Liver (tissue), 9 donors: ENCODE data around the gene VPS39. TPM values are rescaled to one million over a fixed set of nuclear protein-coding genes. Genes with fewer than 3 reads are reported as not detected.

Experiments used
- DNase-seq: peaks from one replicate; pipeline ENCODE4 v3.0.0-alpha.2; 2017; ENCODE audit warnings: low spot score
- H3K27ac ChIP-seq, 2 donors: one replicate each; pipeline ENCODE4 v1.7.0; 2013; ENCODE audit warnings: inconsistent platforms in 2 of 2, low read length in 2 of 2, control low read depth in 1 of 2, low read depth in 1 of 2, mild to moderate bottlenecking in 1 of 2
- H3K27me3 ChIP-seq, 4 donors: one replicate each; pipeline versions ENCODE4 v1.6.1 to v1.7.0; 2013; ENCODE audit warnings: low read length in 3 of 4, inconsistent platforms in 1 of 4, mild to moderate bottlenecking in 1 of 4, moderate library complexity in 1 of 4; ENCODE audit not compliant: control insufficient read depth in 4 of 4, insufficient read depth in 4 of 4
- H3K36me3 ChIP-seq, 4 donors: one replicate each; pipeline versions ENCODE4 v1.6.1 to v1.7.0; 2013; ENCODE audit warnings: low read length in 3 of 4, mild to moderate bottlenecking in 3 of 4, low read depth in 1 of 4, moderate library complexity in 1 of 4; ENCODE audit not compliant: control insufficient read depth in 4 of 4, insufficient read depth in 3 of 4
- H3K4me1 ChIP-seq, 4 donors: one replicate each; pipeline versions ENCODE4 v1.6.1 to v1.7.0; 2013; ENCODE audit warnings: low read length in 3 of 4, mild to moderate bottlenecking in 3 of 4, moderate library complexity in 1 of 4; ENCODE audit not compliant: control insufficient read depth in 4 of 4, insufficient read depth in 4 of 4
- H3K4me3 ChIP-seq, 3 donors: one replicate each; pipeline versions ENCODE4 v1.6.1 to v1.7.0; 2013; ENCODE audit warnings: low read length in 3 of 3, control low read depth in 1 of 3, low read depth in 1 of 3, mild to moderate bottlenecking in 1 of 3
- H3K9ac ChIP-seq, 2 donors: one replicate each; pipeline ENCODE4 v1.7.0; 2013; ENCODE audit warnings: low read length in 2 of 2, mild to moderate bottlenecking in 2 of 2, moderate library complexity in 2 of 2, control low read depth in 1 of 2, low read depth in 1 of 2
- H3K9me3 ChIP-seq, 4 donors: one replicate each; pipeline versions ENCODE4 v1.6.1 to v1.7.0; 2013; ENCODE audit warnings: low read length in 3 of 4; ENCODE audit not compliant: control insufficient read depth in 4 of 4
- EGR1 ChIP-seq, 2 donors: IDR thresholded peaks; 2 replicates each; pipeline ENCODE4 v1.6.1; 2016 to 2018; ENCODE audit warnings: antibody characterized with exemption in 2 of 2, low read depth in 2 of 2
- FOXA1 ChIP-seq: IDR thresholded peaks from 2 replicates; pipeline ENCODE4 v1.6.1; 2016; ENCODE audit warnings: antibody characterized with exemption
- FOXA2 ChIP-seq: IDR thresholded peaks from 2 replicates; pipeline ENCODE4 v1.6.1; 2016; ENCODE audit warnings: antibody characterized with exemption
- GABPA ChIP-seq, 2 donors: IDR thresholded peaks in 1 of 2; conservative IDR thresholded peaks in 1 of 2; 2 replicates each; pipeline ENCODE4 v1.6.1; 2016; ENCODE audit warnings: antibody characterized with exemption in 2 of 2, mild to moderate bottlenecking in 1 of 2, moderate library complexity in 1 of 2
- HNF4A ChIP-seq, 2 donors: conservative IDR thresholded peaks; 2 replicates each; pipeline ENCODE4 v1.6.1; 2016; ENCODE audit warnings: antibody characterized with exemption in 2 of 2, mild to moderate bottlenecking in 2 of 2
- HNF4G ChIP-seq: IDR thresholded peaks from 2 replicates; pipeline ENCODE4 v1.6.1; 2016; ENCODE audit warnings: antibody characterized with exemption
- JUND ChIP-seq, 2 donors: IDR thresholded peaks; 2 replicates each; pipeline ENCODE4 v1.6.1; 2016; ENCODE audit warnings: antibody characterized with exemption in 2 of 2
- NR2F2 ChIP-seq: IDR thresholded peaks from 2 replicates; pipeline ENCODE4 v1.6.1; 2016; ENCODE audit warnings: antibody characterized with exemption
- RAD21 ChIP-seq, 2 donors: IDR thresholded peaks; 2 replicates each; pipeline ENCODE4 v1.6.1; 2016; ENCODE audit warnings: antibody characterized with exemption in 2 of 2, mild to moderate bottlenecking in 2 of 2
- RXRA ChIP-seq, 2 donors: IDR thresholded peaks; 2 replicates each; pipeline ENCODE4 v1.6.1; 2017 to 2018; ENCODE audit warnings: antibody characterized with exemption in 2 of 2, mild to moderate bottlenecking in 1 of 2
- SP1 ChIP-seq: IDR thresholded peaks from 2 replicates; pipeline ENCODE4 v1.6.1; 2018; ENCODE audit warnings: antibody characterized with exemption, mild to moderate bottlenecking
- TAF1 ChIP-seq: conservative IDR thresholded peaks from 2 replicates; pipeline ENCODE4 v1.6.1; 2016; ENCODE audit warnings: antibody characterized with exemption, mild to moderate bottlenecking
- YY1 ChIP-seq: IDR thresholded peaks from 2 replicates; pipeline ENCODE4 v1.6.1; 2016; ENCODE audit warnings: antibody characterized with exemption, mild to moderate bottlenecking
- WGBS: extraction: QIAGEN DNeasy Blood & Tissue Kit; methylation state at CpG from one replicate; pipeline ENCODE4 v1.1.7; 2013; 5-methylcytosine and 5-hydroxymethylcytosine counted together
- polyA plus RNA-seq, 2 donors: library from polyadenylated mRNA; stranded (reverse) in 1 of 2; unstranded in 1 of 2; fragments of 200-250 nt in 1 of 2; fragments of >200 nt in 1 of 2; fragmentation: Nextera tagmentation in 1 of 2; extraction: Ambion mirVana in 1 of 2; gene quantifications; one replicate each; pipeline versions ENCODE4 v1.2.1 to v1.2.3, GENCODE V29; 2013 to 2015
- total RNA-seq, 2 donors: library from RNA; depleted of rRNA; stranded (reverse); fragments of >200 nt; gene quantifications; one replicate each; pipeline ENCODE4 v1.2.3, GENCODE V29; 2014
- TF ChIP-seq, protein P1 (sequence below): IDR thresholded peaks from 2 replicates; pipeline ENCODE4 v1.6.1; 2016; ENCODE audit warnings: antibody characterized with exemption
- TF ChIP-seq, protein P2 (sequence below): fragments of 150-350 bp; IDR thresholded peaks from 2 replicates; pipeline ENCODE4 v1.5.1; 2017; ENCODE audit warnings: improper control_type of control experiment, low read depth, low read length; ENCODE audit not compliant: missing input control
- TF ChIP-seq, protein P3 (sequence below): IDR thresholded peaks from 2 replicates; pipeline ENCODE4 v1.6.1; 2016; ENCODE audit warnings: antibody characterized with exemption
- TF ChIP-seq, protein P4 (sequence below): IDR thresholded peaks from 2 replicates; pipeline ENCODE4 v1.6.1; 2016; ENCODE audit warnings: antibody characterized with exemption, mild to moderate bottlenecking
- donor health status: healthy.
- donor health status: healthy.
- donor health status: healthy.
- donor health status: healthy.
- donor health status: healthy.

VPS39 gene
- total and polyA plus RNA-seq, 4 donors, result 11.1 to 41.2 (median 16.8) TPM

DNA sequence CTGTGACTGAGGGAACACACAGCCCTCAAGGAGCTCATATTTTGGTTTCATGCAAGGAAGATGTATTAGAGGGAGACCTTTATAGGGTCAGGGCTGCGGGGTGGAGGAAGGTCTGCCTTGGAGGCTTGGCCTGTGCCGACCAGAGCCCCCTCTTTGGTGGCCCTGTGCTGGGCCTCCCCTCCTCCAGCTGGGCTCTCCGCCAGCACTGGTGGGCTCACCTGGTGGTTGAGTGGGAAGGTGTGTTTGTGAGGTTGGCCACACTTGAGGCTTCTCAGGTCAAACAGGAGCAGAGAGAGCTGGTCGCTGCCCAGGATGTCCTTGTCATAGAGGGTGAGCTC, 54.3 kb downstream of the VPS39 start:
- no peak overlapping the region for H3K9ac ChIP-seq
- H3K27me3 ChIP-seq, result no peaks in the 10 kb centered on the region
- TF ChIP-seq FOXA1, result no peak
- TF ChIP-seq NR2F2, result no peak
- no peak for TF ChIP-seq GABPA (IDR thresholded peaks at IDR 0.05 in 1 of 2, conservative IDR thresholded peaks at IDR 0.05 in 1 of 2)
- no peak for TF ChIP-seq RAD21 (IDR thresholded peaks at IDR 0.05)
- no peak for TF ChIP-seq HNF4G
- no peak for TF ChIP-seq TAF1
- TF ChIP-seq, protein P1, sequence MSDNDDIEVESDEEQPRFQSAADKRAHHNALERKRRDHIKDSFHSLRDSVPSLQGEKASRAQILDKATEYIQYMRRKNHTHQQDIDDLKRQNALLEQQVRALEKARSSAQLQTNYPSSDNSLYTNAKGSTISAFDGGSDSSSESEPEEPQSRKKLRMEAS, result no peak
- TF ChIP-seq HNF4A (conservative IDR thresholded peaks at IDR 0.05), result no peak
- TF ChIP-seq, protein P2, sequence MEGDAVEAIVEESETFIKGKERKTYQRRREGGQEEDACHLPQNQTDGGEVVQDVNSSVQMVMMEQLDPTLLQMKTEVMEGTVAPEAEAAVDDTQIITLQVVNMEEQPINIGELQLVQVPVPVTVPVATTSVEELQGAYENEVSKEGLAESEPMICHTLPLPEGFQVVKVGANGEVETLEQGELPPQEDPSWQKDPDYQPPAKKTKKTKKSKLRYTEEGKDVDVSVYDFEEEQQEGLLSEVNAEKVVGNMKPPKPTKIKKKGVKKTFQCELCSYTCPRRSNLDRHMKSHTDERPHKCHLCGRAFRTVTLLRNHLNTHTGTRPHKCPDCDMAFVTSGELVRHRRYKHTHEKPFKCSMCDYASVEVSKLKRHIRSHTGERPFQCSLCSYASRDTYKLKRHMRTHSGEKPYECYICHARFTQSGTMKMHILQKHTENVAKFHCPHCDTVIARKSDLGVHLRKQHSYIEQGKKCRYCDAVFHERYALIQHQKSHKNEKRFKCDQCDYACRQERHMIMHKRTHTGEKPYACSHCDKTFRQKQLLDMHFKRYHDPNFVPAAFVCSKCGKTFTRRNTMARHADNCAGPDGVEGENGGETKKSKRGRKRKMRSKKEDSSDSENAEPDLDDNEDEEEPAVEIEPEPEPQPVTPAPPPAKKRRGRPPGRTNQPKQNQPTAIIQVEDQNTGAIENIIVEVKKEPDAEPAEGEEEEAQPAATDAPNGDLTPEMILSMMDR, result no peak
- TF ChIP-seq YY1, result no peak
- TF ChIP-seq, protein P3, sequence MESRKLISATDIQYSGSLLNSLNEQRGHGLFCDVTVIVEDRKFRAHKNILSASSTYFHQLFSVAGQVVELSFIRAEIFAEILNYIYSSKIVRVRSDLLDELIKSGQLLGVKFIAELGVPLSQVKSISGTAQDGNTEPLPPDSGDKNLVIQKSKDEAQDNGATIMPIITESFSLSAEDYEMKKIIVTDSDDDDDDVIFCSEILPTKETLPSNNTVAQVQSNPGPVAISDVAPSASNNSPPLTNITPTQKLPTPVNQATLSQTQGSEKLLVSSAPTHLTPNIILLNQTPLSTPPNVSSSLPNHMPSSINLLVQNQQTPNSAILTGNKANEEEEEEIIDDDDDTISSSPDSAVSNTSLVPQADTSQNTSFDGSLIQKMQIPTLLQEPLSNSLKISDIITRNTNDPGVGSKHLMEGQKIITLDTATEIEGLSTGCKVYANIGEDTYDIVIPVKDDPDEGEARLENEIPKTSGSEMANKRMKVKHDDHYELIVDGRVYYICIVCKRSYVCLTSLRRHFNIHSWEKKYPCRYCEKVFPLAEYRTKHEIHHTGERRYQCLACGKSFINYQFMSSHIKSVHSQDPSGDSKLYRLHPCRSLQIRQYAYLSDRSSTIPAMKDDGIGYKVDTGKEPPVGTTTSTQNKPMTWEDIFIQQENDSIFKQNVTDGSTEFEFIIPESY, result no peak
- no peak for TF ChIP-seq SP1
- no peak for TF ChIP-seq EGR1 (IDR thresholded peaks at IDR 0.05; ENCODE audit: low read depth in 2 of 2)
- H3K4me1 ChIP-seq, result no peaks in the 10 kb centered on the region
- H3K4me3 ChIP-seq, result no peak overlapping the region
- H3K27ac ChIP-seq, result no peak overlapping the region
- H3K9me3 ChIP-seq, result no peaks in the 10 kb centered on the region
- 79% methylated on average over 4 of the region's 4 CpGs for WGBS
- no peak for DNase-seq
- H3K36me3 ChIP-seq, result peaks cover 0 to 3% (median 0%) of the 10 kb centered on the region in 4 donors

DNA sequence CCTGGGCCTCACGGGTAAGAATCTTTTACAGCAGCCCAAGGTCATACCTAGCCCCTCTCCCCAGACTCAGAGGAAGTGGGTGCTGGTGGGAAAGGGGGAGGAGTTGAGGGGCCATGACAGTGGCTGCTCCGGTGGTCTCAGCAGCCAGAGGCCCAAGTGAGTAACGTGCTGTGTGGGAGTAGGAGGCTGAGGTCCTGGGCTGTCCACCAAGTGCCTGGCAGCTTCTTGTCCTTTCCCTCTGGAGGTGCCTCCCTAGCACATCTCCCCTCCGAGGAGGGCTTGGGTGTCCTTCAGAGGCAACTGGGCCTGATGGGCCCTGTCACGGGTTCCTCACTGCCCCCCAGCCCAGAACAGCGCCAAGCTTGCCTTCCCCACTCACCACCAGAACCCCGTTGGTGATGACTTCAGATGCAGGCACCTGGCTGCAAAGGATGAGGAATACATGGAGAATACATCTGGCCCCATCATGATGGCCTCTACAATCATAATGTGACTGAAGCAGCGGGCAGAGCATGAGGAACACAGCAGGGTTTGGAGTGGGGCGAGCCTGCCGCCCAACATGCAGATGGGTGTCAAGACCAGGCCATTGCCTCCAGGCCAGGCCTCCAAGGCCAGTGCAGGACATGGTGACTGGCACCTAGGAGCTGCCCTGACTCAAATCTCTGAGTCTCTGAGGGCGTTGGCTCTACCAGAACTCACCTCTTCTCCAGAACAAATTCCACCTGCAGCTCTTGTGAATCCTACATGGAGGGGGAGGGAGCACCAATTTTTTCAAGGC, 55.0 kb downstream of the VPS39 start:
- H3K4me3 ChIP-seq, result no peak overlapping the region
- DNase-seq, result no peak
- H3K9ac ChIP-seq, result no peak overlapping the region
- H3K4me1 ChIP-seq, result no peaks in the 10 kb centered on the region
- no peaks in the 10 kb centered on the region for H3K9me3 ChIP-seq
- no peak overlapping the region for H3K27ac ChIP-seq
- no peaks in the 10 kb centered on the region for H3K27me3 ChIP-seq
- no peaks in the 10 kb centered on the region for H3K36me3 ChIP-seq
- TF ChIP-seq, protein P1, result no peak
- TF ChIP-seq, protein P4, sequence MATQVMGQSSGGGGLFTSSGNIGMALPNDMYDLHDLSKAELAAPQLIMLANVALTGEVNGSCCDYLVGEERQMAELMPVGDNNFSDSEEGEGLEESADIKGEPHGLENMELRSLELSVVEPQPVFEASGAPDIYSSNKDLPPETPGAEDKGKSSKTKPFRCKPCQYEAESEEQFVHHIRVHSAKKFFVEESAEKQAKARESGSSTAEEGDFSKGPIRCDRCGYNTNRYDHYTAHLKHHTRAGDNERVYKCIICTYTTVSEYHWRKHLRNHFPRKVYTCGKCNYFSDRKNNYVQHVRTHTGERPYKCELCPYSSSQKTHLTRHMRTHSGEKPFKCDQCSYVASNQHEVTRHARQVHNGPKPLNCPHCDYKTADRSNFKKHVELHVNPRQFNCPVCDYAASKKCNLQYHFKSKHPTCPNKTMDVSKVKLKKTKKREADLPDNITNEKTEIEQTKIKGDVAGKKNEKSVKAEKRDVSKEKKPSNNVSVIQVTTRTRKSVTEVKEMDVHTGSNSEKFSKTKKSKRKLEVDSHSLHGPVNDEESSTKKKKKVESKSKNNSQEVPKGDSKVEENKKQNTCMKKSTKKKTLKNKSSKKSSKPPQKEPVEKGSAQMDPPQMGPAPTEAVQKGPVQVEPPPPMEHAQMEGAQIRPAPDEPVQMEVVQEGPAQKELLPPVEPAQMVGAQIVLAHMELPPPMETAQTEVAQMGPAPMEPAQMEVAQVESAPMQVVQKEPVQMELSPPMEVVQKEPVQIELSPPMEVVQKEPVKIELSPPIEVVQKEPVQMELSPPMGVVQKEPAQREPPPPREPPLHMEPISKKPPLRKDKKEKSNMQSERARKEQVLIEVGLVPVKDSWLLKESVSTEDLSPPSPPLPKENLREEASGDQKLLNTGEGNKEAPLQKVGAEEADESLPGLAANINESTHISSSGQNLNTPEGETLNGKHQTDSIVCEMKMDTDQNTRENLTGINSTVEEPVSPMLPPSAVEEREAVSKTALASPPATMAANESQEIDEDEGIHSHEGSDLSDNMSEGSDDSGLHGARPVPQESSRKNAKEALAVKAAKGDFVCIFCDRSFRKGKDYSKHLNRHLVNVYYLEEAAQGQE, result no peak
- TF ChIP-seq HNF4A (conservative IDR thresholded peaks at IDR 0.05) (no peak), NR2F2 (no peak), JUND (IDR thresholded peaks at IDR 0.05) (no peak), GABPA (IDR thresholded peaks at IDR 0.05 in 1 of 2, conservative IDR thresholded peaks at IDR 0.05 in 1 of 2) (no peak), EGR1 (IDR thresholded peaks at IDR 0.05; ENCODE audit: low read depth in 2 of 2) (no peak), FOXA1 (no peak), RAD21 (IDR thresholded peaks at IDR 0.05) (no peak), RXRA (IDR thresholded peaks at IDR 0.05) (no peak), SP1 (no peak), FOXA2 (no peak), TAF1 (no peak), HNF4G (no peak)
- TF ChIP-seq, protein P2, result no peak
- TF ChIP-seq, protein P3, result no peak
- WGBS, result 90% methylated on average over 11 of the region's 11 CpGs
